HG02884 (cell line): Measurements from ENCODE around the gene ZNF263.

Source experiments
- ATAC-seq: cut with Tn5 transposase; IDR thresholded peaks from one replicate; pipeline ENCODE4 v1.9.1; 2021; ENCODE audit warnings: mild to moderate bottlenecking, moderate library complexity; ENCODE audit not compliant: unreplicated experiment

ZNF263 gene

DNA sequence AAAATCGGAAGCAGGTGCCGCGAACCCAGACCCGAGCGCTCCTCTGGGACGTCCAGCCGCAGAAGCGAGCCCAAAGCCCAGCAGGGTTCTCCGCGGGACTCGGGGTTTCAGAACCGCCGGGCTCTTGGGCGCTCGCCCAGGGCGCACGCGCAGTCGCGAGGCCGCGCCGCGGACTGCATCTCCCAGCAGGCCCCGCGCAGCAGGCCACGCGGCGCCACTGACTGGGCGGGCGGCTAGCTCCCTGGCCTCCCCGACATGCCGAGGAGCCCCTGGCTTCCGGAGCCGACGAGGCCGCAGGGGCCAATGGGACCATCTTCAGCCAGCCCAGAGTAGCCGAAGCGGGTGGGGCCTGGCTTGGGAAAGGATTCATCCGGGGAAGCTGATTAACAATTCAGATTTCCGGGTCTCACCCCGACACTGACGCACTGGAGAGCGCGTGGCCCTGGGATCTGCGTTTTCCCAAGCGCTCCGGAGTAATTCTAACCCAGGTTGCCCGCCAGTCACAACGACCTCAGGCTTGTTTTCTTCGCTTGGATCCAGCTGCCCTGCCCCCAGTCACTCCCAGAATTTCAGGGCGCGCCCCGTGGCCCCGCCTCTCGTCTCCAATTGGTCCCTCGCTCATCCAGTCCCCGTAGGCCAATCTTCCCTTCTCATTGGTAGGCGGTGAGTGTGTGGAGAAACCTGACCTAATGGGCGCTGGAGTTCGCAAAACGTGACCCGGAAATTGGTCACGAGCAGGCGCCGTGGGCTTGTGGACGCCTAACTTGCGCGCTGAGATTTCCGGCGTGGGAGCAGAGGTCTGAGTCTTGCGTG, at the start of gene ZNF263:
Gene ZNF263, plus strand, starts transcription at position 762 of the 813 bp plus-strand sequence. CDS start 328 bp downstream, outside the sequence.
- peak; percentile 83 for ATAC-seq

DNA sequence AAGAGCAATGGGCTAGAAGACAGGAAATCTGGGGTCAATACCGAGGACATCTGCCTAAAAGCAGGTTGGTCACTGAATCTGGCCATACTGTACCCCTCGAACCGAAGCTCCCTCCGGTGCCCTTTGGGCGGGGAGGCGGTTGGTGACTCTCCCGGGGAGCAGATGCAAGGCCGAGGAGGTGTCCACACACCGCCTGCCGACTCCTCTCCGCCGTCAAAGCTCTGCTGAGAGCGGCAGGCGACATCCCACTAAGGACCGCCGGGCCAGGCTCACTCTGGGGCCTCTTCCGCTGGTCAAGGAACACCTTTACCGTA, 48.8 kb upstream of the ZNF263 start:
- no peak for ATAC-seq

DNA sequence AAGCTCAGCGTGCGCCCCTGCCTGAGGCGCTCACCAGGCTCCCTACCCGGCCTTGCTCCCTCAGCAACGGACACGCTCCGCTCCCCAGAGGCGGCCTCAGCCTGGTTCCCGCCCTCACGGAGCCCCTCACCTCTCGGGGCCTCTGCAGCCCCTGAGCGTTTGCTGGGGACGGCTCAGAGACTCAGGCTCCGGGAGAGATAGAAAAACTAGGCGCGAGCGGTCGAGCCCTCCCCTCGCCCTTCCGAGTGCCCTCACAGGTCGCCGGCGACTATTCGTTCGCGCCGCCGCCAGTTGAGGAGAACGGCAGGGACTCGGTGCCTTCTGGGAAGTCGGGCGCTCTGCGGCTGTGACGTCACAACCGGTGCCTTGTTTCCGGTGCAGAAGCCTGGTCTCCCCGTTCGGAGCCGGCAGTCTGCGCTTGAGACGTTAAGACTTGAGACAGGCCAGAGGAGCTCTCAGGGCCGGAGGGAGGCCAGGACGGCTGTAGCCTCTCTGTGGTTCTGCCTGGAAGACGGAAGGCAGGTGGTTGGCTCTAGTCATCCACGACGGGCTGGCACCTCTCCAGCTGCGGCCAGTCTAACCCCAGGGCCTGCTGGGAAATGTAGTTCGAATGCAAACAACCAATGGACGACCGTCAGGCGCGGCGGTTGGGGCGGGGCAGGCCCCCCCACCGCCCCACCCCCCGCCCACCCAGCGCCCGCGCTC, 48.3 kb upstream of the ZNF263 start, which contains the start of gene ZNF200:
Gene ZNF200, minus strand, starts transcription at position 302 of the 705 bp plus-strand sequence. CDS start 1,403 bp downstream, outside the sequence.
- ATAC-seq = peak; percentile 88

DNA sequence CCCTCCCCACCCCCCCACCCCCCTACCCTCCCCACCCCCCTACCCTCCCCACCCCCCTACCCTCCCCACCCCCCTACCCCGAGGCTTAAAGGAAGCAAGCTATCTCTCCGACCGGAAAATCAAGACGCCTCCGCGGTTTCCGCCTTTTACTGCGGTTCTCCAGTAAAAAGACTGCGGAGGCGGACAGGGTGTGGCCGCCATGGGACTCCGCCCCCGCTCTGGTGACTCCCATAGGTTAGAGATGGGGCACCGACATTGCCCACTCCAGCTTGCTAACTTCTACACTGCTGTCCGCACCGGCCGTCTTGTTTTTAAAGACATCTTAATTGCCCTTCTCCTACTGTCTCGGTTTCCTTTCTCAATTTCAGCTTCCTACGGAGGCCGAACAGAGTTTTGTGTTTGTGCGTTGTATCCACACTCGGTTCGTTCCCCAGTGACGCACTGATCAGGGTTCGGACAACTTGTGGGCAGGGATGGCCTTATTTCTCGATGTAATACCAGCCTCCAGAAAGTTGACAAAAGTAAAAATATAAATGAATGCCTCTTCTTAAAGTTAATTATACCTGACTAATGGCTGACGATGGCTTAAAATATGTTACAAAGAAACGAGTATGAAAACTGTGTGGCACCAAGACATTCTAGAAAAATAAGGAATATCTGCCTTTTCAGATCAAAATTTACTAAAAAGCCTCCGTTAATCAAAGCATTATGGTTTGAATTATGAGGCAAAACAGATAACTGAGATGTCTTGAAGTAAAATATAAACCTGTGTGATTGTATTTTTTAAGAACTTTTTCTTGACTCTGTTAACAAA, 47.2 kb upstream of the ZNF263 start:
- ATAC-seq = no peak

DNA sequence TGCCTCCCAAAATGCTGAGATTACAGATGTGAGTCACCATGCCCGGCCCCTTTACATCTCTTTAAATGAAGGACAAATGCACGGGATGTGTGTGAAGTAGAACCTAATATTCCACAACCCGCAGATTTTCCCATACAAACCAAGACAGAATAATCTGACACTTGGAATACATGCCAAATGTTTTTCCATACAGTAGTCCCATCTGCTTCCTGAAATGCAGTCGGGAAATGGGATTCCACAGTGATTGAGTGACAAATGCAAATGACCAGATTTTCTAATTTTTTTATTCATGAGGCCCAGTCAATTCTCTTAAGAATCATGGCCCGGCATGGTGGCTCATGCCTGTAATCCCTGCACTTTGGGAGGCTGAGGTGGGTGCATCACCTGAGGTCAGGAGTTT, 41.5 kb upstream of the ZNF263 start:
- no peak for ATAC-seq

DNA sequence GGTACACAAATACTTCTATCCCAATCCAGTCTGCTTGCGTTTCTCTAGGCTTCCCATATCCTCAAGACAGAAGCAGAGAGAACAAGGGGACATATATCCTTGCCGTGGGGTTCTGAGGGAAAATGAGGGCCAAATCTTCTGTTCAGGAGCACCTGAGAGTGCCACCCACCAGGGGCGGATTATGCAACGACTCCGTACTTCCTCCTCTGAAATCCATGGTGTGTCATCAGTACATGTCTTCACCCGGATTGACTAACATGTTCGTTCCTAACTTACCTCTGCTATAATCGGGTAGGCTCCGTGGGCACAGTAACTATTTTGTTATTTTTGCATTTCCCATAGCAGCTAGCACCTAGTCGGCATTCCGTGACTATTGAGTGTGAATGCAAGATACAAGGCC, 40.6 kb upstream of the ZNF263 start:
- no peak for ATAC-seq

DNA sequence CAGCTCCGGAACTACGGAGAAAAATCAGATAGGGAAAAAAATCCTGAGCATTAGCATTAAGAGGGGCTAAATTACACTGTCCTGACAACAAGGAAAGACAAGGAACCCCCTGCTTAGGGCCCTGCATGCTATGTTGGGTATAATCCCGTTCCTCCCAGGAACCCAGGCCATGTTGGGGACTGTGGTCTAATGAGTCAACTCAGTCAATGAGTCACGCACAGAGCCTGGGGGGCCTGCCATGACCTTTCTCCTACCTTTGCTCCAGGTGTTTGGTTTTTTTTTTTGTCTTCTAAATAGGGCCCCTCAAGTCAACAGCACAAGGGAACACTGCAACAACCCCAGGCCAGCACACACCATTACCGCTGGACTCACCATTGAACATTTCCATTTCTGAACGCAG, 39.4 kb upstream of the ZNF263 start:
- ATAC-seq = no peak

DNA sequence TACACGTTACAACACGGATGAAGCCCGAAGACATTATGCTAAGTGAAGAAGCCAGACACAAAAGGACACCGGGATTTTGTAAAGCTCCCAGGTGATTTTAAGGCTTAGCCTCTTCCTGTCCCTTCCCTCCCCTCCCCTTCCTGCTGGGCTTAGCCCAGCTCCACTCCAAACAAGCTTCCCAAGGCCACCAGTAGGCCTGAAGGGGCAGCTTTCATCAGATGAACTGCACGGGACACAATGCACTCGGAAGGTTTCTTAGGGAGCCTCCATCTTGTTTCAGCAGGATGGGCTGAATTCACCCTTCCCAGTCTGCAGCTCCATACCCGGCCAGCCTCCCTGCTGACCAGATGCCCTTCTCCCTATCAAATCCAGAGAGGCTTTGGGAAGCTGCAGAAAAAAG, 37.3 kb upstream of the ZNF263 start:
- no peak for ATAC-seq

DNA sequence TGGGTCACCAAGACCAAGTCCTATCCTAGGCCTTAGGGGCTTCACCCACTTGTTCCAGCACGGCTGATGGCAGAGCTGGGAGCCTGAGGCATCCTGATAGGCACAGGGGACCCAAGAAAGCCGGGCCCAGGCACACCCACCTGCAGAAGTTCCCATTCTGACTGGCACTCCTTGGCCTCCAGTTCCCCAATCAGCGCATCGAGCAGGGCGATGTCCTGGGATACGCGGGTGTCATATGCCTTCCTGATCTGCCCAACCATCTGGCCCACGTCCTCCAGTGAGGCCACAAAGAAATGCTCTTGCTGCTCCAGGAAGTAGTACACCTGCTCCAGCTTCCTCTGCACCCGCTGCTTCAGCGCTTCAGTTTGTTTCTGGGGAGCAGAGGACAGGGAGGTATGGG, 36.4 kb upstream of the ZNF263 start:
- no peak for ATAC-seq

DNA sequence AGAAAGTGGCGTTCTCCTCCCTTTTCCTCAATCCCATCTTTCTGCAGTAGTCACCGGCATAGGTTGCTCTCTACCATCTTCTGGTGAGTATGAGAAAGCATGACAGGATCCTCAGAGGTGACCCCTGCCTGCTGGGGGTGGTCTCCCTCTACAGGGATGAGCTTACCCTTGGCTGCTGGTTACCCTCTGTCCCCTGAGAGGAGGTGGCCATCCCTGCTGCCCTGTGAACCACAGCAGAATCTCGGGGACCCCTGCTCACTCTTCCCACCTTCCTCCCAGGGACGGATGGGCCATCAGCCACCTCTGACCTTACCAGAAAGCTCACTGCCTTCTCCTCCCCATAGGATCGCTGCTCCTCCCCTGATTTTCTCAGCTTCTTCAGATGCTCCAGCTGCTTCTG, 34.7 kb upstream of the ZNF263 start:
- ATAC-seq = no peak

DNA sequence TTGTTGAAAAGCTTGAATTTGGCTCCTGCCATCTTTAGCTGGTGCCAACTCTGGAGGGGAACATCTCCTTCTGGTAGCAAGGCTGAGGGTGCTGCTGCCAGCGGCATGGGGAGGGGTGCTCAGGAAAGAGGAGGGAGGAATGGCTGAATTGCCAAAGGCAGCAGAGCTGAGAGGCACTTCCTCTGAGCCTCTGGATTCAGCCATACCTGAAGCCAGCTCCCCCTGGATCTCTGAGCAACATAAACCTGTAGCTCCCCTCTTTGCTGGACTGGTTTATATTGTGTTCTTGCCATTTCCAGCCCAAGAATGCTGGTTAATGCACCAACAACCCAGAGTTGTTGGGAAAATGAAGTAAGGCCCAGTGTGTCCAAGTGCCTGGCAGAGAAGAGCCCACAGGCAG, 34.3 kb upstream of the ZNF263 start:
- no peak for ATAC-seq

DNA sequence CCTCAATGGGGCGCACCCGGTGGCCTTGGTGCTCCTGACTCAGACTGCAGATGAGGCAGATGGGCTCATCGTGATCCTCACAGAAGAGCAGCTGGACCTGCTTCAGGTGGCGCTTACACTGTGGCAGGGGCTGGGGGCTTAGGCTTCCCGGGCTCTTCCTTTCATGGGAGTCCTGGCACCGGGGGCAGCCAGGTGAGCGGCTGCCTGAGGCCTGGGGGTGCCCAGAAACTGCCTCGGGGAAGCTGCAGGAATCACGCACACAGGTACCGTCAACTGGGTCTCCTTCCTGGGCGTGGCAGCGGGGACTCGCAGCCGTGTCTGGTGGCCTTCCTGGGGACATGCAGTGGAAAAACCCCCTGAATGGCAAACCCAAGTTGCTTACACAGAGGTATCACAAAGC, 33.8 kb upstream of the ZNF263 start:
- no peak for ATAC-seq

DNA sequence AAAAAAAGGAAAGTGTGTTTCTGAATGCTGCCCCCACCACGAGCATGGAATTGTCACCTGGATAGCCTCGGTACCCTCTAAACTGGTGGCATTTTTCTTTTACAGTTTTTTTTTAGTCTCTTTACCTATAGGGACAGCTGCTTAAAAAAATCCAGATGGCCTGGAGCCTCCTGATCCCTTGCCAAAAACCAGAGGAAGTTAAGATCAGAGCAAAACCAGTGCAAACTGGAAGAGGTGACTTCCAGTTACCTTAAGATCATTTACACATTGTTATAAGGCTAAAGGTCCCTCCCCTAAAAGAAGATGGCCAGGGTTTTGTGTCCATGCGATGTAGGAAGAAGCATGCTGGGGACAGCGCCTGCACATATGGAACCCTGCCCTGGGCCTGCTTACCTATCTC, 30.3 kb upstream of the ZNF263 start:
- ATAC-seq = no peak

DNA sequence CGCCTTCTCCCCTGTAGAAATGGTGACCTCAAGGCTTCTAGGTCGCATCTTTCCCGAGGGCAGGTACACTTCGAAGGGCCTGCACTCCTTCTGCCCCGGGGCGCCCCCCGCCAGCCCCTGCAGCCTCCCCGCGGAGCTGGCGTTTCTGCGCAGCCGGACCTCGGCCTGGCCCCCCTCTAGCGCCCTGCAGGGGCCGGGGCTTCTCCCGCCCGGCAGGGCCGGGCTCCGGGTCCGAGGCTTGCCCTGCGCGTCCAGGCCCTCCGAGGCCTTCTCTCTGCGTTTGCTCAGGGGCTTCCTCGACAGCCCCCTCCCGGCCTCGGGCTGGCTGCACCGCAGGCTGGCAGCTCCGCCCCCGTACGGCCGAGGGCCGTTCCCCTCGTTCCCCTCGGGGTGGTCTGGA, 29.0 kb upstream of the ZNF263 start:
- no peak for ATAC-seq

DNA sequence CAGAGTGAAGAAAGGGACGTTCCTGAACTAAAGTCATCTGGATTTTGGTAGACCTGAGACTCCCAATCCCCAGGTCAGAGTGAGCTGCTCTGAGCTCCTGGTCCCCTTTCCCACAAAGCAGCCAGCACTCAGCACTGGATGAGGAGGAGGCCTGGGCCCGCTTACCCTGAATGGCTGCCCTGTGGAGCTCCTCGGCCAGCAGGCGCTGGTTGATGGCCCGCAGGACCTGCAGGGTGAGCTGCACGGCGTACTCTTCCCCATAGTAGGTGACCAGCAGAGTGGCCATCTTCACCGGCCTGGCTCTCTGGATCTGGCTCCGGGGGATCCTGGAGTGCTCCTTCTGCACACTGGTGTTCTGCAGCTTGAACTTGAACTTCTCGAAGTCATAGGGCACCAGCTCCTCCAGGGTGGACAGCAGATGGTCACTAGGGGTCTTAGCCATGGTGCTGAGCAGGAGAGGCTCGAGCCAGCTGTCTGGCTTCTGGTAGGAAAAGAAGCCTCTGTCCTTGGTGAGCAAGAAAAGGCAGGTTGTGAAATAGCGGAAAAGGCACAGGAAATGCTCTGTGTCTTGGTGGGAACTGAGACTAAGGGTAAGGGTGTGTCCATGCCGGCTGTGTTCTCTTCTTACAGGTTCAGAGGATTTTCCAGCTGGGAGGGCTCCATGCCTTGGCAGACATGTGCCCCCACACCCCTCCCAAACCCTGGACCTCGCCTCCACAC, 27.0 kb upstream of the ZNF263 start, which contains the start of gene MEFV:
Gene MEFV, minus strand, starts transcription at position 488 of the 720 bp plus-strand sequence. Its CDS starts 46 bp downstream, at position 442.
- no peak for ATAC-seq

DNA sequence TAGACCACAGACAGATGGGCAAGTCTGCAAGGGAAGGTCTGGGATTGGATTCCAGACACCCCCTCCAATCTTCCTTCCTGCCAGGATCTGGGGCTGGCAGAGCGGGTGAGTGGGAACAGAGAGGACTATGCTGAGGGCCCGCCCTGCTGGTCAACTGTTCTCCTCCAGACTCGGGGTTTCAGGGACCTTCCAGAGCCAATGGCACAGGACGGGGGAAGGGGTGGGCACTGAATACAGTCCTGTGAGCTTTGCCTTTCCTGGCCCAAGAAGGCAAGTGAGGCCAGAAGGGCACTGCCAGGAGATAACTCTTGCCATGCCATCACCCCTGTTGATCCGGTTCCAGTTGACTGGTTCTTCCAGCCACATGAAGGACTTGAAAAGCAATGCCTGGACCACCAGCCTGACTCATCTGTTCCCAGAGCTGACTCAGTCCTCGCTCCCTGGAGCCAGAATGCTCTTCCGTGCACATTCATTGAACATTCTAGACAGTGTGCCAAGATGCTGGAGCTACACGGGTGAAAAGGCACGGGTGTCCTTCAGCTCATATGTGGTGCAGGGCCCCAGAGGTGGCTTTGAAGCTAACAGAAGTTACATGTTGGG, 26.3 kb upstream of the ZNF263 start:
- no peak for ATAC-seq

DNA sequence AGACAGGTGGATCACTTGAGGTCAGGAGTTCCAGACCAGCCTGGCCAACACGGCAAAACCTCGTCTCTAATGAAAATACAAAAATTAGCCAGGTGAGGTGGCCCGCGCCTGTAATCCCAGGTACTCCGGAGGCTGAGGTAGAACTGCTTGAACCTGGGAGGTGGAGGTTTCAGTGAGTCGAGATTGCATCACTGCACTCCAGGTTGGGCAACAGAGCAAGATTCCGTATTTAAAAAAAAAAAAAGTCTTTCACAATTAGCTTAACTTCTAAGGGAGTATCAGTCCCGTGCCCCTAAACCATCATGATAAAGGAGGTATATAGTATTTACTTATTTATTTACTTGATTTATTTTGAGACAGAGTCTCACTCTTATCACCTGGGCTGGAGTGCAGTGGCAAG, 23.5 kb upstream of the ZNF263 start:
- no peak for ATAC-seq

DNA sequence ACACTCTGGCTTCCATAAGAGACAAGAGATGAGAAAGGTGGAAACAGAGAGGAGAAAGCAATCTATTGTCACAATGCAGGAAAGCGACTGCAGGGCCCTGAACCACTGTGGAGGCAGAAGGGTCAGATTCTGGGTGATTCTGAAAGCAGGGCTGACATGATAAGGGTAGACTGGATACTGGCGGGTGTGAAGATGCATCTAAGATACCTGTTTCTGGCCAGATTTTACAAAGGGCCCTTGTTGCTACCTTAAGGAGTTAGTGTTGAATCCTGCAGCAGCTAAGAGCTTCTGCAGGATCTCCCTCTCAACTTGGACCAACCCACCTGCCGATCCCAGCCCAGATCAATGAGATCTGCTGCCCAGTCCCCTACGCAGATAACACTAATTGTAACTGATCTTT, 20.8 kb upstream of the ZNF263 start:
- no peak for ATAC-seq

DNA sequence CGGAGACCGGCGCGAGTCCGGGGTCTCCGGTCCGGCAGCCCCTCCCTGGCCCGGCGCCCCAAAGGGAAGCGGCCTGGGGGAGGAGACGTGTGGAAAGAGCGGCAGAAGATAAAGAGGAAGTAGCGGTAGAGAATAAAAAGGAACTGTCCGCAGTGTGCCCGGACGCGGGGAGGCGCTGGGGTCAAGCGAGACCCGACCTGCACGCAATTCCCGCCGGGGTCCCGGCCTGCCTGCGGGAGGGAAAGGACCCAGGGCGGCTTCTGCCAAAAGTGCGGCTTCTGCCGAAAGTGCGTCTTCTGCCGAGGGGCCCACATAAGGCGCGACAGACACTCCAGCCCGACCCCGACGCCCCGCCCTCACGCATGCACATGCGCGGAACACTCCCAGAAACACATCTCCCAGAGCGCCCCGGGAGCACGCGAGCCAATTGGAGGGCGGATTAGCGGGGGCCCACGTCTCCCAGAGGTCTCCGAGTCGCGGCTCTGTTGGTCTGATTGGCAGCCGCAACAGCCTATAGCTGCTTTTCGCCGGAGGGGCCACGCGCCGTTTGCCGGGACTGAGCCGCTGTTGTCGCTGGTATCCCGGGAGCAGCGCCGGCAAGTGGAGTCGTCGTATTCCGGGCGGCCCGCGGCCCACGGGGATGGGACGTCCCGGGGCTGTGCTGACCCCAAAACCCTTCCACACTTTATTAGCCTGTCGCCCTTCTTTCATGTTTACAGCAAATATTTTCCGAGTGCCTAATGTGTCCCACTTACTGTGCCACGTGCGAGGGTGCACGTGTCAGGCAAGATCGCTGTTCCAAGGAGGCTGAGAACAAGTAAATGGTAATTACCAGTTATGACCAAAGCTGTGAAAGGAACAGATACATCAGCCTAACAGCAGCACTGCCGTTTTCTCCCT, 18.9 kb upstream of the ZNF263 start:
- peak; percentile 77 for ATAC-seq
